Prostate gland (tissue), 2 donors: ENCODE measurements around the gene ZNF862.

Experiments used
- POLR2A ChIP-seq: fragments of 450-650 bp; IDR thresholded peaks from one replicate; pipeline ENCODE4 v1.6.1; 2016; ENCODE audit warnings: antibody characterized with exemption, mild to moderate bottlenecking
- POLR2AphosphoS5 ChIP-seq: sonication (generic); formaldehyde crosslinking; IDR thresholded peaks from one replicate; pipeline ENCODE4 v1.6.1; 2017; ENCODE audit warnings: antibody characterized with exemption
- TF ChIP-seq, protein P1 (sequence below), 4 experiments: fragments of 200-600 bp in 2 of 4; fragments of 450-650 bp in 2 of 4; sonication (generic) in 2 of 4; IDR thresholded peaks; 1 replicate in 3 of 4; 2 replicates in 1 of 4; pipeline ENCODE4 v1.5.1; 2016 to 2019; ENCODE audit warnings: antibody characterized with exemption in 4 of 4, mild to moderate bottlenecking in 2 of 4, moderate library complexity in 2 of 4

DNA sequence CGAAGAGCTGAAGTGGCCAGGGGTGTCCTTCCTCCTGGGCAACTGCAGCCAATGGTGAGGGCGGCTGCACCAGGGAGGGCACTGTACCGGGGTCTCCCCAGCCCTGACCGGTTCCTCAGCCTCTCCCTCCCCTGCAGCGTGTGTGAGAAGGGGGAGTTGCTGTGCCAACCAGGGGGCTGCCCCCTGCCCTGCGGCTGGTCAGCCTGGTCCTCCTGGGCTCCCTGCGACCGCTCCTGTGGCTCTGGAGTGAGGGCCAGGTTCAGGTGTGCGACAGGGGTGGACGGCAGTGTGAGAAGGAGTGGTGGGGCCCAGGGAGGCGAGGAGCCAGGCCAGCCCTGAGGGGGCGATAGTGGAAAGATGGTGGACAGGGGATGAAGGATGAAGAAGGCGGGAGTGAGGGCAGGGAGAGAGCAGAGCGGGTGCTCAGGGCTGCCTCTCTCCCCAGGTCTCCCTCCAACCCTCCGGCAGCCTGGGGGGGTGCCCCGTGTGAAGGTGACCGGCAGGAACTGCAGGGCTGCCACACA, 34.6 kb upstream of the ZNF862 start:
- no peak for TF ChIP-seq POLR2A
- TF ChIP-seq, protein P1, sequence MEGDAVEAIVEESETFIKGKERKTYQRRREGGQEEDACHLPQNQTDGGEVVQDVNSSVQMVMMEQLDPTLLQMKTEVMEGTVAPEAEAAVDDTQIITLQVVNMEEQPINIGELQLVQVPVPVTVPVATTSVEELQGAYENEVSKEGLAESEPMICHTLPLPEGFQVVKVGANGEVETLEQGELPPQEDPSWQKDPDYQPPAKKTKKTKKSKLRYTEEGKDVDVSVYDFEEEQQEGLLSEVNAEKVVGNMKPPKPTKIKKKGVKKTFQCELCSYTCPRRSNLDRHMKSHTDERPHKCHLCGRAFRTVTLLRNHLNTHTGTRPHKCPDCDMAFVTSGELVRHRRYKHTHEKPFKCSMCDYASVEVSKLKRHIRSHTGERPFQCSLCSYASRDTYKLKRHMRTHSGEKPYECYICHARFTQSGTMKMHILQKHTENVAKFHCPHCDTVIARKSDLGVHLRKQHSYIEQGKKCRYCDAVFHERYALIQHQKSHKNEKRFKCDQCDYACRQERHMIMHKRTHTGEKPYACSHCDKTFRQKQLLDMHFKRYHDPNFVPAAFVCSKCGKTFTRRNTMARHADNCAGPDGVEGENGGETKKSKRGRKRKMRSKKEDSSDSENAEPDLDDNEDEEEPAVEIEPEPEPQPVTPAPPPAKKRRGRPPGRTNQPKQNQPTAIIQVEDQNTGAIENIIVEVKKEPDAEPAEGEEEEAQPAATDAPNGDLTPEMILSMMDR (IDR thresholded peaks at IDR 0.05), result no peak
- TF ChIP-seq POLR2AphosphoS5, result no peak
